H1 (cell line): ENCODE measurements around the gene OR1K1. TPM values are rescaled to one million over a fixed set of nuclear protein-coding genes. Genes with fewer than 3 reads are reported as not detected.

ENCODE experiments used
- ATF2 ChIP-seq: IDR thresholded peaks from 2 replicates; pipeline ENCODE4 v1.6.1; 2012; ENCODE audit warnings: low read length, inconsistent platforms
- BRCA1 ChIP-seq: IDR thresholded peaks from 2 replicates; pipeline ENCODE4 v1.6.1; 2012; ENCODE audit warnings: low read depth, low read length, improper control_type of control experiment
- CBX8 ChIP-seq: fragments of 300-800, 300-1000 bp; sonication (generic); IDR thresholded peaks from 2 replicates; pipeline ENCODE4 v1.7.1; 2016; ENCODE audit warnings: low read depth, low read length, borderline replicate concordance
- CHD7 ChIP-seq: fragments of 300-600 bp; sonication (generic); IDR thresholded peaks from 2 replicates; pipeline ENCODE4 v1.7.1; 2012; ENCODE audit warnings: low read length, moderate library complexity, mild to moderate bottlenecking, inconsistent platforms; ENCODE audit not compliant: insufficient replicate concordance
- NRF1 ChIP-seq: IDR thresholded peaks from 2 replicates; pipeline ENCODE4 v1.6.1; 2011; ENCODE audit warnings: mild to moderate bottlenecking, low read depth, low read length, improper control_type of control experiment
- POU5F1 ChIP-seq: IDR thresholded peaks from 2 replicates; pipeline ENCODE4 v1.6.1; 2011; ENCODE audit warnings: low read depth, mild to moderate bottlenecking, low read length, moderate library complexity
- RBBP5 ChIP-seq: IDR thresholded peaks from 2 replicates; pipeline ENCODE4 v1.7.1; 2012; ENCODE audit warnings: low read depth, mild to moderate bottlenecking, inconsistent platforms, low read length, moderate library complexity, borderline replicate concordance
- polyA plus RNA-seq, 7 experiments: library from polyadenylated mRNA; depleted of rRNA in 3 of 7; stranded (reverse) in 5 of 7; unstranded in 2 of 7; fragments of >200 nt in 5 of 7; fragments of 200-250 nt in 2 of 7; gene quantifications; 1 replicate in 5 of 7; 2 replicates in 1 of 7; 4 replicates in 1 of 7; pipeline versions ENCODE4 v1.2.1 to v1.2.3, GENCODE V29; 2011 to 2013; ENCODE audit warnings: missing spikeins in 2 of 7, mixed read lengths in 2 of 7
- total RNA-seq: library from RNA; stranded (reverse); fragmentation: NEBNext Ultra II Directional; extraction: Animal tissue kit (Norgen Biotek cat#: 25700); gene quantifications from 2 replicates; pipeline ENCODE4 v1.2.1, GENCODE V29; 2021

The OR1K1 gene
- total and polyA plus RNA-seq, 2 of the 8 experiments (the other 6 are each of a cell fraction or from before 2014, with no cell fraction given): not detected

- no peak for TF ChIP-seq CHD7
- no peak for TF ChIP-seq CBX8
- no peak for TF ChIP-seq NRF1
- no peak for TF ChIP-seq RBBP5
- TF ChIP-seq ATF2: no peak
- no peak for TF ChIP-seq POU5F1
- TF ChIP-seq BRCA1: no peak
Measured at GRCh38 chr9:122777935-122778627, 21.8 kb upstream of the OR1K1 start (continued).
